HG03442 (cell line): ENCODE measurements around the gene CCDC60.
A peak's percentile ranks its signal among the peaks of the same experiment; 100 is the strongest.

Experiments
- ATAC-seq: cut with Tn5 transposase; IDR thresholded peaks from one replicate; pipeline ENCODE4 v1.9.1; 2021; ENCODE audit warnings: mild to moderate bottlenecking, moderate library complexity; ENCODE audit not compliant: unreplicated experiment

The CCDC60 gene

GRCh38 chr12:119505001-119505400 is 170.5 kb downstream of the CCDC60 start:
- ATAC-seq, result no peak

- ATAC-seq, result no peak
These were observed 178.4 kb downstream of the CCDC60 start for GRCh38 chr12:119512772-119513497.

- ATAC-seq, result no peak
These were observed 193.7 kb downstream of the CCDC60 start for GRCh38 chr12:119528241-119528640.

DNA sequence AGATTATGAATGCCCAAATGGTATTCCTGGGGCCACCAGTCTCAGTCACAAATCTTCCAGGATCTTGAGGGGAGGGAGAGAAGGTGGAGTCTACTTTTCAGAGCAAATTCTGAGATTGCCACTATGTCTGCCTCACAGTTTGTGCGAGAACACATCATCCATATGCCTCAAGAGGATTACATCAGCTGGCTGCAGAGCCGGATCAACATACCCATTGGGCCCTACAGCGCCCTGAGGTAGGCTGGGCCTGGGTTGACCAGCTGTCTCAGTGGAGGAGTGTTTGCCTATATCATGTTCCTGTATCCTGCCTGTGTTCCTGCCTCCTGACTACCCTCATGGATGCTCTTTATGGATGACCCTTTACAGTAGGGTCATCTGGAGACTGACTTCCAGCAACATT is 205.9 kb downstream of the CCDC60 start:
- ATAC-seq, result no peak

- peak; percentile 46 for ATAC-seq
These were observed 210.5 kb downstream of the CCDC60 start for GRCh38 chr12:119544765-119545625.

DNA sequence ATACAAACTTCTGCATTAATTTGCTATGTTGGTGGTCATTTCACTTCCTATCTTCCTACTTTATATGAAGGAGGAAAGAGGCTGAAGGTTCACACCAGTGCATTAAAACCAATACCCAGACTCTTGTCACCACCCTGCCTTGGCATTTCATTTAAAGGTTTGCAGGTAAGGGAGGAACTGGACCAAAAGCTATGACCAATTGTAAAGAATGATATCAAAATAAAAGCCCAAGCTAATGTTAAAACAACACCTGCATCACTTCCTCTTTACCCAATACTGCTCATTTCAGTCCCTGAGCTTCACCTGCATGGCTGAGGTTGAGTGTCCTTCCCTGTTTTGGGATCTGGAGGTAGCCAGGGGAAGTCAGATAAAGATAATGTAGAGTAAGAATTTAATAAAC is 211.8 kb downstream of the CCDC60 start:
- no peak for ATAC-seq

DNA sequence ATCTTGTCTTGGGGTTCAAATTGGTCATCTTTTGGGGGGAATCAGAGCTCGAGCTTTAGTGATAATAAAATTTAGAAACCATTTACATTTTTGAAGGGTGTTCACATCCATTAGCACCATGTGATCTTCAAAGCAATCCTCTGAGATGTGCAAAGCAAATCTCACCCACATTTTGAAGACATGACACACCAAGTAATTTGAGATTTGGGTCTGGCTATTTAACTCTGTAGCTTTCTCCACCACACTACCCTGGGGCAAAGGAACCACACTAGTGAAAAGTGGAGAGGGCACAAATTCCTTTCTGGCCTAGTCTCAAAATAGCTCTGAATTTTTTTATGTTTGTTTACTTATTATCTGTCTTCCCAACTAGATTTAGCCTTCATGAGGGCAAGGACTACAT is 212.5 kb downstream of the CCDC60 start:
- ATAC-seq, result no peak

GRCh38 chr12:119556854-119557253 is 222.3 kb downstream of the CCDC60 start:
- ATAC-seq, result no peak

GRCh38 chr12:119565404-119565803 is 230.9 kb downstream of the CCDC60 start:
- ATAC-seq, result no peak

DNA sequence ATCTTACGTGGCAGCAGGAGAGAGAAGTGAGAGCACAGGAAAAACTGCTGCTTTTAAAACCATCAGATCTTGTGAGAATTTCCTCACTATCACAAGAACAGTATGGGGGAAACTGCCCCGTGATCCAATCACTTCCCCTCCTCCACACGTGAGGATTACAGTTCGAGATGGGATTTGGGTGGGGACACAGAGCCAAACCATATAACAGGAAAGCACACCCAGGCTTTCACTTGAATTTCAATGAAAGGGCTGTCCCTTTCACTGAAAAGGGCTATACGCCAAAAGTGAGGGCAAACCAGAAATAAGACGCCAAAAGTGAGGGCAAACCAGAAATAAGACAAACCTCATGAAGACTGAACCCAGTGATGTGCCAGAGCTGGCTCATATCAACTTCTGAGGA is 236.2 kb downstream of the CCDC60 start:
- no peak for ATAC-seq

GRCh38 chr12:119573086-119573485 is 238.6 kb downstream of the CCDC60 start:
- ATAC-seq, result no peak

DNA sequence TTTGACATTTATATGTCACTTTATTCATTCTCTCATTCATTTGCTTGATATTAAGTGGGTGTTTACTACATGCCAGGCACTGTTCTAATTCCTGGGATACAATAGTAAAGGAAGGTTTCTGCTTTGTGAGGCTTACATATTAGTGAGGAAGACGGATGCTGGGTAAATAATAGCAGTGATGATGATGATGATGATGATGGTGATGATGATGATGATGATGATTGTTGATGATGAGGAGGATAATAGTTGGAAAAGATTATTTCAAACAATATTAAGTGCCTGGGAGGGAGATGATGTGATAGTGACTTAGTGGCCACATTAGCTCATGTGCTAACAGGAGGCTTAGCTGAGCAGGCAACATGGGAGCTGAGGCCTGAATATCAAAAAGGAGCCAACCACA is 239.7 kb downstream of the CCDC60 start:
- no peak for ATAC-seq

DNA sequence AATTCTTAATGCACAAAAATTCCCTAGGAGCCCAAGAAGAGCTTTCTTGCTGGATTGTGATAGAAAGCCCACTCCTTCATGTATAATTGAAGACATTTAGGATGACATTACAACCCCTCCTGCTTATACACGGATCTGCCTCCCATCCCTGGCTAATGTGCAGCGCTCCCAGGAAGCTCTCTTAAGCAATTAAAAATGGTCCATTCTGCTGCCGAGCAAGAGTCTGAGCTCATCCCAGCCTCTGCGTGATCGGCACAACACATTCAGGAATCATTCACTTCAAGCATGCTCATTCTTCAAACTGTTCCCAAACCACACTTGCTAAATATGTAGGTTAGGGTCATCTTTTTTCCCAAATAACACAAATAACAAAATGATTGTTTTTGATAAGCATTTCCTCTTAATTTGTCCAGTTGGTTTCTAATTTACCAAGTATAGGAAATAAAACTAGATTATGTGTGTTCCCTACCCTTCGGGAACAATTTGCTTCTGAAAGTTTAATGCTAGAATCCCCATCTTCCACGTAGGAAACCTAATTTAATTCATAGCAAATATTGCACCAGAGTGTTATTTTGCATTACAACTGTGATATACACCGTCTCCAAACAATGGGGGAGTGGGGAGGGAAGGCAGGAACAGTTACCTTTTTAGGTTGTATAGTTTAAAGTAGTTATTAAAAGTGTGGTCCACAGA is 241.7 kb downstream of the CCDC60 start:
- ATAC-seq, result no peak

- no peak for ATAC-seq
These were observed 242.4 kb downstream of the CCDC60 start for GRCh38 chr12:119576915-119577314.

DNA sequence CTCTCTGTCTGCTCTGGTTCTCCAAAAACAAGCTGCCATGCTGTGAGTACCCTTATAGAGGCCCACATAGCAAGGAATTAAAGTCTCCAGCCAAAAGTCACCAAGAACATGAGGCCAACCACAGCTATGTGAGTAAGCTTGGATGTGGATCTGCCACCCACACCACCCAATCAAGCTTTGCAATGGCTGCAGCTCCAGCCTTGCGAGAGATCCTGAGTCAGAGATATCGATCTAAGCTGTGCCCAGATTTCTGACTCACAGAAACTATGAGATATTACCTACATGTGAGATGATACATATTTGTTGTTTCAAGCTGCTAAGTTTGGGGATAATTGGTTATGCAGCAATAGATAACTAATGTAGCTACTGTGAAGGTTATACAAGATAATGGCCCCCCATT is 243.6 kb downstream of the CCDC60 start:
- no peak for ATAC-seq

- no peak for ATAC-seq
These were observed 254.6 kb downstream of the CCDC60 start for GRCh38 chr12:119589097-119589496.

GRCh38 chr12:119589634-119590033 is 255.1 kb downstream of the CCDC60 start:
- ATAC-seq, result no peak
